ENCODE results near the gene DSG1. TPM values are rescaled to one million over a fixed set of nuclear protein-coding genes. Genes with fewer than 3 reads are reported as not detected.

Gene DSG1
- total and polyA plus RNA-seq, 2 of the 13 experiments (the other 11 are each of a cell fraction or from before 2014, with no cell fraction given): 0.04 TPM; not detected in 1

- no peaks in the 10 kb centered on the region for H3K79me2 ChIP-seq (ENCODE audit: insufficient read depth, low read length)
- peak overlapping the region; percentile 64 for H3K4me2 ChIP-seq (ENCODE audit: low read depth, low read length)
- H3K36me3 ChIP-seq (replicated peaks in 1 of 2; ENCODE audit: control insufficient read depth in 1 of 2, insufficient read depth in 2 of 2, low read length in 2 of 2): no peaks in the 10 kb centered on the region
- ChIA-PET CTCF (ENCODE audit: low intra/inter-chr PET ratio, low total read pairs) (no interaction called here), POLR2A (interaction anchor here (1.0 to 2.5 kb wide), 13 partner anchors 9 to 301 kb away, joined by 3 to 49 read pairs (median 4); no protein-coding TSS in a partner anchor)
- no peaks in the 10 kb centered on the region for H3K9me3 ChIP-seq (ENCODE audit: low read length)
- ATAC-seq: peak; percentile 87
- intact Hi-C loops (cut with micrococcal nuclease; ENCODE audit: unreplicated experiment): loop anchor here (2.0 kb wide), 1 partner anchor 157 kb away; no protein-coding TSS in a partner anchor
- H3K4me1 ChIP-seq (ENCODE audit: insufficient read depth, low read length): peaks cover 74% of the 10 kb centered on the region
- peak overlapping the region in 1 of 3 experiments; percentile 27; a peak in 1 of 6 replicates for H3K4me3 ChIP-seq (replicated peaks in 1 of 3; ENCODE audit: insufficient read depth in 1 of 3, low read depth in 2 of 3, low read length in 3 of 3)
- in situ Hi-C loops (cut with HindIII; ENCODE audit: extremely low pct_ligation_motif_present, low pct_unique_long_range_greater_than_20kb): no loop called here
- no peak overlapping the region for H2AFZ ChIP-seq (ENCODE audit: low read length)
- H4K20me1 ChIP-seq (ENCODE audit: insufficient read depth, low read length): no peaks in the 10 kb centered on the region
- H3K9ac ChIP-seq (ENCODE audit: insufficient read depth, low read depth, low read length): peak overlapping the region; percentile 71
- no peaks in the 10 kb centered on the region for H3K27me3 ChIP-seq (ENCODE audit: control insufficient read depth in 1 of 2, insufficient read depth in 2 of 2, low read length in 2 of 2)
- BruUV-seq (replicated peaks): no TSS peak
- FAIRE-seq: peak; percentile 43
- H3K27ac ChIP-seq (ENCODE audit: extremely low read length, insufficient read depth, low read length): peak overlapping the region; percentile 93
- peak; percentile 75 for DNase-seq (ENCODE audit: low spot score)
- TF ChIP-seq SIX1 (CRISPR knock-in tag; IDR thresholded peaks at IDR 0.05; ENCODE audit: borderline replicate concordance): no peak
- TF ChIP-seq ZNF160 (CRISPR knock-in tag; IDR thresholded peaks at IDR 0.05): no peak
- 0 out of 2 replicates have a peak, but pooled peaks have one; percentile 28 for TF ChIP-seq SAP130 (CRISPR knock-in tag; IDR thresholded peaks at IDR 0.05; ENCODE audit: low read depth)
- peak; percentile 63; the same call in 1 of the 2 replicates for TF ChIP-seq ARID3A (IDR thresholded peaks at IDR 0.05; ENCODE audit: low read depth, low read length)
- peak; percentile 29; the same call in 1 of the 2 replicates for TF ChIP-seq RXRB (CRISPR knock-in tag; IDR thresholded peaks at IDR 0.05; ENCODE audit: borderline replicate concordance)
- TF ChIP-seq SOX13 (IDR thresholded peaks at IDR 0.05): no peak
- TF ChIP-seq SOX13 (CRISPR knock-in tag; conservative IDR thresholded peaks at IDR 0.05 in 1 of 2, IDR thresholded peaks at IDR 0.05 in 1 of 2): peak in 1 of 2 experiments; percentile 44; a peak in 2 of 4 replicates
- peak; percentile 43 for TF ChIP-seq TBL1XR1 (IDR thresholded peaks at IDR 0.05; ENCODE audit: borderline replicate concordance, low read length, partially characterized antibody)
- no peak for TF ChIP-seq SRF (IDR thresholded peaks at IDR 0.05; ENCODE audit: low read depth, low read length)
- peak in 1 of 2 experiments; percentile 42; a peak in 1 of 4 replicates for TF ChIP-seq EP300 (IDR thresholded peaks at IDR 0.05; ENCODE audit: low read depth in 2 of 2, low read length in 2 of 2)
- no peak for TF ChIP-seq EP300 (CRISPR knock-in tag; IDR thresholded peaks at IDR 0.05; ENCODE audit: borderline replicate concordance)
- TF ChIP-seq CHD4 (IDR thresholded peaks at IDR 0.05; ENCODE audit: borderline replicate concordance, low read length): peak; percentile 13; the same call in 1 of the 2 replicates
- peak; percentile 32 for TF ChIP-seq SKI (IDR thresholded peaks at IDR 0.05; ENCODE audit: partially characterized antibody)
- no peak for TF ChIP-seq CCDC6 (CRISPR knock-in tag; IDR thresholded peaks at IDR 0.05)
- no peak for TF ChIP-seq ZFP90 (CRISPR knock-in tag; IDR thresholded peaks at IDR 0.05; ENCODE audit: borderline replicate concordance)
- peak; percentile 28; the same call in 1 of the 2 replicates for TF ChIP-seq FOXA3 (CRISPR knock-in tag; IDR thresholded peaks at IDR 0.05)
- no peak for TF ChIP-seq FOXP1 (IDR thresholded peaks at IDR 0.05)
- TF ChIP-seq FOXP1 (CRISPR knock-in tag; IDR thresholded peaks at IDR 0.05): peak; percentile 49; the same call in 1 of the 2 replicates
- peak; percentile 17 for TF ChIP-seq TEAD3 (CRISPR knock-in tag; optimal IDR thresholded peaks at IDR 0.05; ENCODE audit: borderline replicate concordance)
- TF ChIP-seq TBX3 (IDR thresholded peaks at IDR 0.05; ENCODE audit: borderline replicate concordance): 0 out of 2 replicates have a peak, but pooled peaks have one; percentile 38
- TF ChIP-seq ZNF614 (CRISPR knock-in tag; IDR thresholded peaks at IDR 0.05; ENCODE audit: borderline replicate concordance): peak; percentile 23; the same call in 1 of the 2 replicates
- TF ChIP-seq ARID5B (CRISPR knock-in tag; IDR thresholded peaks at IDR 0.05): peak; percentile 22; the same call in 1 of the 2 replicates
Measured at GRCh38 chr18:31402026-31402373, 84.0 kb downstream of the DSG1 start.
